Testis (tissue), 3 donors: Measurements from ENCODE around the gene CFAP54. TPM values are rescaled to one million over a fixed set of nuclear protein-coding genes. Genes with fewer than 3 reads are reported as not detected.

Experiments used
- DNase-seq: peaks from one replicate; pipeline ENCODE4 v3.0.0-alpha.2; 2019
- H3K27ac ChIP-seq, 2 donors: fragments of 200-600 bp; sonication (generic); one replicate each; pipeline ENCODE4 v1.5.1; 2019
- H3K27me3 ChIP-seq: fragments of 200-600 bp; sonication (generic); one replicate; pipeline ENCODE4 v1.5.1; 2019
- H3K36me3 ChIP-seq: fragments of 200-600 bp; sonication (generic); one replicate; pipeline ENCODE4 v1.5.1; 2017; ENCODE audit warnings: low read depth; ENCODE audit errors: missing control alignments
- H3K4me1 ChIP-seq: fragments of 200-600 bp; sonication (generic); one replicate; pipeline ENCODE4 v1.5.1; 2019
- H3K4me3 ChIP-seq, 2 donors: fragments of 200-600 bp; sonication (generic); one replicate each; pipeline ENCODE4 v1.5.1; 2017 to 2019
- H3K9me3 ChIP-seq: fragments of 200-600 bp; sonication (generic); one replicate; pipeline ENCODE4 v1.5.1; 2017
- CTCF ChIP-seq, 3 experiments: fragments of 450-650 bp in 2 of 3; fragments of 200-600 bp in 1 of 3; sonication (generic) in 1 of 3; IDR thresholded peaks; one replicate each; pipeline ENCODE4 v1.5.1; 2016 to 2019; ENCODE audit warnings: antibody characterized with exemption in 3 of 3, mild to moderate bottlenecking in 2 of 3, moderate library complexity in 1 of 3
- POLR2A ChIP-seq: fragments of 450-650 bp; IDR thresholded peaks from one replicate; pipeline ENCODE4 v1.6.1; 2017; ENCODE audit warnings: antibody characterized with exemption, mild to moderate bottlenecking, moderate library complexity
- WGBS, 2 donors: methylation state at CpG; one replicate each; pipeline ENCODE4 v1.1.5; 2018; 5-methylcytosine and 5-hydroxymethylcytosine counted together
- intact Hi-C: fragments of 100-400 bp; cut with DNase I; formaldehyde crosslinking; loops from one replicate; pipeline ENCODE4 v1.15.1; 2023; ENCODE audit warnings: low total_unique reads
- polyA plus RNA-seq: library from polyadenylated mRNA; stranded (reverse); fragments of 350-450 nt; fragmentation: Illumina TruSeq; extraction: RNeasy Lipid Tissue Mini Kit (QIAGEN cat#74804); gene quantifications from one replicate; pipeline ENCODE4 v1.2.3, GENCODE V29; 2014; ENCODE audit warnings: low read depth, low replicate concordance; ENCODE audit not compliant: insufficient read depth
- total RNA-seq, 2 donors: library from RNA; depleted of rRNA; stranded (reverse); fragments of >200 nt; gene quantifications; one replicate each; pipeline ENCODE4 v1.2.3, GENCODE V29; 2016

The CFAP54 gene
- total and polyA plus RNA-seq, 3 donors from 2014 or later, result 8.4 to 36.9 (median 14.4) TPM

GRCh38 chr12:96766232-96766631 is 276.9 kb downstream of the CFAP54 start:
- no peaks in the 10 kb centered on the region for H3K27me3 ChIP-seq
- no peaks in the 10 kb centered on the region for H3K36me3 ChIP-seq
- H3K4me3 ChIP-seq, result no peak overlapping the region
- intact Hi-C loops, result no loop called here
- no peak for DNase-seq
- TF ChIP-seq POLR2A, result no peak
- no peak for TF ChIP-seq CTCF (IDR thresholded peaks at IDR 0.05)
- H3K27ac ChIP-seq, result no peak overlapping the region
- no peaks in the 10 kb centered on the region for H3K4me1 ChIP-seq
- H3K9me3 ChIP-seq, result no peaks in the 10 kb centered on the region
- 88% methylated on average over 3 of the region's 3 CpGs for WGBS, 2 donors

- Histone ChIP-seq H3K27ac (no peak overlapping the region), H3K4me3 (no peak overlapping the region), H3K36me3 (no peaks in the 10 kb centered on the region), H3K4me1 (no peaks in the 10 kb centered on the region), H3K27me3 (no peaks in the 10 kb centered on the region), H3K9me3 (no peaks in the 10 kb centered on the region)
- intact Hi-C loops, result no loop called here
- 66 to 76% methylated on average over 7 of the region's 7 CpGs for WGBS, 2 donors
- no peak for DNase-seq
- TF ChIP-seq CTCF (IDR thresholded peaks at IDR 0.05) (no peak), POLR2A (no peak)
These were observed 280.0 kb downstream of the CFAP54 start for GRCh38 chr12:96769400-96769799.

GRCh38 chr12:96770219-96771102 is 281.1 kb downstream of the CFAP54 start:
- intact Hi-C loops, result no loop called here
- TF ChIP-seq CTCF (IDR thresholded peaks at IDR 0.05) (no peak), POLR2A (no peak)
- no peaks in the 10 kb centered on the region for H3K9me3 ChIP-seq
- H3K36me3 ChIP-seq, result no peaks in the 10 kb centered on the region
- H3K27ac ChIP-seq, result no peak overlapping the region
- DNase-seq, result no peak
- H3K4me3 ChIP-seq, result no peak overlapping the region
- 61 to 69% methylated on average over 3 of the region's 3 CpGs for WGBS, 2 donors
- no peaks in the 10 kb centered on the region for H3K27me3 ChIP-seq
- no peaks in the 10 kb centered on the region for H3K4me1 ChIP-seq

- H3K27me3 ChIP-seq, result no peaks in the 10 kb centered on the region
- H3K9me3 ChIP-seq, result no peaks in the 10 kb centered on the region
- TF ChIP-seq POLR2A (no peak), CTCF (IDR thresholded peaks at IDR 0.05) (no peak)
- H3K27ac ChIP-seq, result no peak overlapping the region
- intact Hi-C loops, result no loop called here
- H3K4me3 ChIP-seq, result no peak overlapping the region
- H3K36me3 ChIP-seq, result no peaks in the 10 kb centered on the region
- H3K4me1 ChIP-seq, result no peaks in the 10 kb centered on the region
- DNase-seq, result no peak
- 97% methylated on average over 2 of the region's 2 CpGs for WGBS, 2 donors
These were observed 283.7 kb downstream of the CFAP54 start for GRCh38 chr12:96773031-96773430.
